Endothelial cell (in vitro differentiated cells): ENCODE results near the gene NYAP1. TPM values are rescaled to one million over a fixed set of nuclear protein-coding genes. Genes with fewer than 3 reads are reported as not detected.
A peak's percentile ranks its signal among the peaks of the same experiment; 100 is the strongest.

ENCODE experiments used
- DNase-seq: peaks from one replicate; pipeline ENCODE4 v3.0.0; 2021; ENCODE audit warnings: low spot score
- H3K27ac Mint-ChIP-seq: one replicate; pipeline ENCODE4 v1.8.0; 2021; ENCODE audit warnings: mixed read lengths, inconsistent platforms; ENCODE audit not compliant: unreplicated experiment
- H3K27me3 Mint-ChIP-seq: one replicate; pipeline ENCODE4 v1.8.0; 2021; ENCODE audit warnings: mild to moderate bottlenecking, moderate library complexity, mixed read lengths, inconsistent platforms; ENCODE audit not compliant: unreplicated experiment
- H3K36me3 Mint-ChIP-seq: one replicate; pipeline ENCODE4 v1.8.0; 2021; ENCODE audit warnings: mild to moderate bottlenecking, low read depth, mixed read lengths, inconsistent platforms; ENCODE audit not compliant: unreplicated experiment
- H3K4me1 Mint-ChIP-seq: one replicate; pipeline ENCODE4 v1.8.0; 2021; ENCODE audit warnings: mild to moderate bottlenecking, mixed read lengths, inconsistent platforms; ENCODE audit not compliant: unreplicated experiment
- H3K4me3 Mint-ChIP-seq: one replicate; pipeline ENCODE4 v1.8.0; 2021; ENCODE audit warnings: mild to moderate bottlenecking, mixed read lengths, inconsistent platforms; ENCODE audit not compliant: unreplicated experiment
- H3K9me3 Mint-ChIP-seq: one replicate; pipeline ENCODE4 v1.8.0; 2021; ENCODE audit warnings: mixed read lengths, inconsistent platforms; ENCODE audit not compliant: unreplicated experiment
- total RNA-seq: library from RNA; stranded (reverse); fragmentation: NEBNext Ultra II Directional; extraction: Animal tissue kit (Norgen Biotek cat#: 25700); gene quantifications from one replicate; pipeline ENCODE4 v1.2.1, GENCODE V29; 2021; ENCODE audit not compliant: unreplicated experiment
- TF ChIP-seq, protein P1 (sequence below): fragments of 200-600 bp; sonication (generic); IDR thresholded peaks from one replicate; pipeline ENCODE4 v1.5.0; 2021; ENCODE audit warnings: antibody characterized with exemption; ENCODE audit not compliant: unreplicated experiment

The NYAP1 gene
- total RNA-seq, 1 donor from 2014 or later = 2.2 TPM

DNA sequence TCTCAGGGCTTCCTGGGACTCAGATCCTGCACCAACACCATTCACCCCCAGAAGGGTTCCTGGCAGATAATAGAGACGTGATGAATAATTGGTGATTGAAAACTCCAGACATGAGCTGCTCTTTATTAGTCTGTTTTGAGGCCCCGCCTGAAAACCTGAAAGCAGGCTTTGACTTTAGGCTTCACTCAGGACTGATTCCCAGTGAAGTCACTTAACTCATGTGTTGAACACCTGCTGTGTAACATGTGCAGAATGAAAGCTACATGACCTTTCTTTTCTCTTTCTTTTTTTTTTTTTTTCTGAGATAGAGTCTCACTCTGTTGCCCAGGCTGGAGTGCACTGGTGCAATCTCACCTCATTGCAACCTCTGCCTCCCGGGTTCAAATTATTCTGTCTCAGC, 28.5 kb upstream of the NYAP1 start:
- no peak for DNase-seq
- H3K27me3 Mint-ChIP-seq = no peaks in the 10 kb centered on the region
- H3K27ac Mint-ChIP-seq = no peak overlapping the region
- peaks cover 13% of the 10 kb centered on the region for H3K36me3 Mint-ChIP-seq
- TF ChIP-seq, protein P1, sequence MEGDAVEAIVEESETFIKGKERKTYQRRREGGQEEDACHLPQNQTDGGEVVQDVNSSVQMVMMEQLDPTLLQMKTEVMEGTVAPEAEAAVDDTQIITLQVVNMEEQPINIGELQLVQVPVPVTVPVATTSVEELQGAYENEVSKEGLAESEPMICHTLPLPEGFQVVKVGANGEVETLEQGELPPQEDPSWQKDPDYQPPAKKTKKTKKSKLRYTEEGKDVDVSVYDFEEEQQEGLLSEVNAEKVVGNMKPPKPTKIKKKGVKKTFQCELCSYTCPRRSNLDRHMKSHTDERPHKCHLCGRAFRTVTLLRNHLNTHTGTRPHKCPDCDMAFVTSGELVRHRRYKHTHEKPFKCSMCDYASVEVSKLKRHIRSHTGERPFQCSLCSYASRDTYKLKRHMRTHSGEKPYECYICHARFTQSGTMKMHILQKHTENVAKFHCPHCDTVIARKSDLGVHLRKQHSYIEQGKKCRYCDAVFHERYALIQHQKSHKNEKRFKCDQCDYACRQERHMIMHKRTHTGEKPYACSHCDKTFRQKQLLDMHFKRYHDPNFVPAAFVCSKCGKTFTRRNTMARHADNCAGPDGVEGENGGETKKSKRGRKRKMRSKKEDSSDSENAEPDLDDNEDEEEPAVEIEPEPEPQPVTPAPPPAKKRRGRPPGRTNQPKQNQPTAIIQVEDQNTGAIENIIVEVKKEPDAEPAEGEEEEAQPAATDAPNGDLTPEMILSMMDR = no peak
- no peak overlapping the region for H3K4me3 Mint-ChIP-seq
- peaks cover 9% of the 10 kb centered on the region for H3K4me1 Mint-ChIP-seq
- H3K9me3 Mint-ChIP-seq = no peaks in the 10 kb centered on the region

DNA sequence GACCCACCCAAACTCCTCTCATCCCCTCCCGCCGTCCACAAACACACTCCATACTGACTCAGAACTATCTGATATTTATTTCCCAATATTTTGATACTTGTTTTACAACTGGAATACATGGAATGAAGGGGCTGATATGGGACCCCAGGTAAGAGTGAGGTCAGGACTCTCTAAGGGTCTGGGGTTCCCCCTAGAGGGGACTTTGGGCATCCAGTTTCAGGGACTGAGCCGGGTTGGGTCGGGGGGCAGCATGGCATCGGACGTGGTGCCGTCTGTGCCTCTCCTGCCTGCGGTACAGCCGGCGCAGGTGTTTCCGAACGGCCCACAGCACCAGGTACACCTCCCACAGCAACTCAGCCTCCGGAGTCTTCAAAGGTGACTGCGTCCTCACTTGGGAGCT, 27.2 kb upstream of the NYAP1 start:
- no peak overlapping the region for H3K4me3 Mint-ChIP-seq
- TF ChIP-seq, protein P1 = no peak
- H3K27me3 Mint-ChIP-seq = no peaks in the 10 kb centered on the region
- H3K27ac Mint-ChIP-seq = no peak overlapping the region
- H3K9me3 Mint-ChIP-seq = no peaks in the 10 kb centered on the region
- peaks cover 9% of the 10 kb centered on the region for H3K4me1 Mint-ChIP-seq
- no peak for DNase-seq
- peaks cover 13% of the 10 kb centered on the region for H3K36me3 Mint-ChIP-seq

DNA sequence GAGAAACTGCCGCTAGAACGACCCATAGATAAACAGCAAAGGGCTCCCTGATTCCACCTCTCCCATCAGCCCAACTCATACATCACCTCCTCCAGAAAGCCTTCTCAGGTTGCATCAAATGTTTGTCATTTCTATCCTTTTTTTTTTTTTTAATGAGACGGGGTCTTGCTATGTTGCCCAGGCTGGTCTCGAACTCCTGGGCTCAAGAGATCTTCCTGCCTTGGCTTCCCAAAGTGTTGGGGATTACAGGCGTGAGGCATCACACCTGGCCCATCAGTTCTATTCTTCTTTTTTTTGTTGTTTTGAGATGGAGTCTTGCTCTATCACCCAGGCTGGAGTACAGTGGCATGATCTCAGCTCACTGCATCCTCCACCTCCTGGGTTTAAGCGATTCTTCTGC, 26.7 kb upstream of the NYAP1 start:
- no peak overlapping the region for H3K4me3 Mint-ChIP-seq
- DNase-seq = no peak
- peaks cover 16% of the 10 kb centered on the region for H3K36me3 Mint-ChIP-seq
- H3K27ac Mint-ChIP-seq = no peak overlapping the region
- TF ChIP-seq, protein P1 = no peak
- H3K9me3 Mint-ChIP-seq = no peaks in the 10 kb centered on the region
- no peaks in the 10 kb centered on the region for H3K27me3 Mint-ChIP-seq
- peaks cover 9% of the 10 kb centered on the region for H3K4me1 Mint-ChIP-seq

DNA sequence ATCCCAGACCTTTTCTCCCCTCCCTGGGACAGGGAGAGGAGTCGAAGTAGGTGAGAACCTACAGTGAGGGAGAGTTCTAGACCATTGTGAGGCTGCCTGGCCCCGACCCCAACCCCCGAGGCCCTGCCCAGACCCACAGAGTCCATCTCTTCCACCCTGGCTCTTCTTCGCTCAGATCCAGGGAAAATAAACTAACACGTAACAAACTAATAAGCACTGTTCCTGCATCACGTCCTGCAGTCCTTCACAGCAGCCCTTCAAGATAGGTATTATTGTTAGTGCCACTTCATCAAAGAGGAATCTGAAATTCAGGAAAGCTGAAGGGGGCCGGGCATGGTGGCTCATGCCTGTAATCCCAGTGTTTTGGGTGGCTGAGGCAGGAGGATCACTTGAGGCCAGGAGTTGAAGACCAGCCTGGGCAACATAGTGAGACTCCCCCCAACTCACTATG, 19.5 kb upstream of the NYAP1 start, which contains the start of gene SPACDR:
Gene SPACDR (minus strand): TSS at position 51 of the 451 bp plus-strand sequence. CDS start 235 bp downstream, outside the sequence.
- Mint-ChIP-seq H3K27me3 (peaks cover 4% of the 10 kb centered on the region), H3K27ac (peak within 1 kb of the TSS; percentile 52), H3K9me3 (no peaks in the 10 kb centered on the region), H3K4me3 (peak within 1 kb of the TSS; percentile 43), H3K4me1 (peaks cover 5% of the 10 kb centered on the region), H3K36me3 (peaks cover 7% of the 10 kb centered on the region)
- TF ChIP-seq, protein P1 = no peak
- no peak for DNase-seq

DNA sequence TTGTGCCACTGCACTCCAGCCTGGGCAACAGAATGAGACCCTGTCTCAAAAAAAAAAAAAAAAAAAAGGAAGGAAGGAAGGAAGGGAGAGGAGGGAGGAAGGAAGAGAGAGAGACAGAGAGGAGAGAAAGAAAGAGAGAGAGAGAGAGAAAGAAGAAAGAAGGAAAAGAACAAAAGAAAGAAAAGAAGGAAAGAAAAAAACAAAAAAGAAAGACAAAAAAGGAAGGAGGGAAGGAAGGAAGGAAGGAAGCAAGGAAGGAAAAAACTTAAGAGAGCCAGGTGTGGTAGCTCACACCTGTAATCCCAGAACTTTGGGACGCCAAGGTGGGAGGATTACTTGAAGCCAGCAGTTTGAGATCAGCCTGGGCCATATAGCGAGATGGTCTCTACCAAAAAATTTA, 18.9 kb upstream of the NYAP1 start:
- Mint-ChIP-seq H3K9me3 (no peaks in the 10 kb centered on the region), H3K4me3 (no peak overlapping the region), H3K36me3 (peaks cover 7% of the 10 kb centered on the region), H3K27me3 (peaks cover 4% of the 10 kb centered on the region), H3K4me1 (peaks cover 5% of the 10 kb centered on the region), H3K27ac (no peak overlapping the region)
- TF ChIP-seq, protein P1 = no peak
- no peak for DNase-seq
